Head of caudate nucleus (tissue), 42 donors: ENCODE results near the gene KIR2DL1.
"Not testable (repeated sequence)": the region's sequence is repeated elsewhere in the genome, so short reads cannot be mapped to it uniquely, and the experiment has no call there.

Source experiments
- DNase-seq, 42 donors: peaks; one replicate each; pipeline versions ENCODE4 v3.0.0 to v3.0.0-alpha.2; 2020 to 2021; ENCODE audit warnings: mixed read lengths in 7 of 42
- intact Hi-C: fragments of 100-400 bp; cut with DNase I; formaldehyde crosslinking; loops from one replicate; pipeline ENCODE4 v1.15.0; 2022

The KIR2DL1 gene

DNA sequence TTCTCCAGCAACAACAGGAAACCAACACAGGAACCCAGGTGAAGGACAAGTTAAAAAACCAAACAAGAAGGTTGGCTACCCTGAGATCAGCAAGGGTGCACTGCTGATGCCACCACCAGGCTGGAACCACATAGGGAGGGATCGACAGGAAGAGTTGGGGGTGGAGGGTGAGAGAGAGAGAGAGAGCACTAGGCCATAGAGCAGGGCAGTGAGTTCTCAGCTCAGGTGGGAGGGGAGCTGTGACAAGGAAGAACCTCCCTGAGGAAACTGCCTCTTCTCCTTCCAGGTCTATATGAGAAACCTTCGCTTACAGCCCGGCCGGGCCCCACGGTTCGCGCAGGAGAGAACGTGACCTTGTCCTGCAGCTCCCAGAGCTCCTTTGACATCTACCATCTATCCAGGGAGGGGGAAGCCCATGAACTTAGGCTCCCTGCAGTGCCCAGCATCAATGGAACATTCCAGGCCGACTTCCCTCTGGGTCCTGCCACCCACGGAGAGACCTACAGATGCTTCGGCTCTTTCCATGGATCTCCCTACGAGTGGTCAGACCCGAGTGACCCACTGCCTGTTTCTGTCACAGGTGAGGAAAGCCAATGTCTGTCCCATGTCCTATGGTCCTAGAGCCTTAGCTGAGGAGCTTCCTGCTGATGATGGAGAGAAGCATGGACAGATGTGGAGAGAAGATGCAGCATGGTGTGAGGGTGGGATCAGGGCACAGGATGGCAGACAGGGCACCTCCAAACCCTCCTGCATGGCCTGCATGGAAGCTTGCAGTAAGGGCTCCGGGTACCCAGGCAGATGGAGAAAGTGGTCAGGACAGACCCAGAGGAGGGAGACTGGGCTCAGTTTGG, 36.3 kb downstream of the KIR2DL1 start:
- peak in 1 of 42 donors; percentile 27 for DNase-seq
- intact Hi-C loops: no loop called here

DNA sequence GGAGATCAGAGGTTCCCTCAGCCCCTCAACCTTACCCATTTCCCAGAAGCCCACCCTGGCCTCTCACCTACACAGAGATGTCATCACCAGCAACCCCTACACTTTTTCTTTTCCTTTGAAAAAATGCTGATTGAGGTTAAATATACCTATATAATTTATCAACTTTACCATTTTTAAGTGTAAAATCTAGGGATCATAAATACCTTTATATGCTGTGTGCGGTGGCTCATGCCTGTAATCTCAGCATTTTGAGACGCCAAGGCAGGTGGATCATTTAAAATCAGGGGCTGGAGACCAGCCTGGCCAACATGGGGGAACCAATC, 36.9 kb downstream of the KIR2DL1 start:
- intact Hi-C loops: no loop called here
- DNase-seq: peak in 1 of 42 donors; percentile 7

DNA sequence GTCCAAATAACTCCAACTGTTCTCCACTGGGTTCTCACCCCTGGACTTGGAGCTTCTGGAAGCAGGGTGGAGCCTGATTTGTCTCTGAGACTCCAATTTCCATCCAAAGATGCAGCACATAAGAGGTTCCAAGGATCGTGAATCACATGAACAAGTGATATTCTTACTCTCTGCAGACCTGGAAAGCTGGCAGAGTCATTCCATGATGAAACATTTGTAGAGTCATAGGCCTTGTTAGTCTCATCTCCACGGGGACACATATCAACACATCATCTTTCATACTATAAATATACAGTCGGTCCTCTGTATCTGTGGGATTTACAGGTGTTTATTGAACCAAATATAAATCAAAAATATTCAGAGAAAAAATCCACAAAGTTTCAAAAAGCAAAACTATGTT, 45.0 kb downstream of the KIR2DL1 start:
- intact Hi-C loops: not testable (repeated sequence)
- DNase-seq: peak in 1 of 42 donors; percentile 4

DNA sequence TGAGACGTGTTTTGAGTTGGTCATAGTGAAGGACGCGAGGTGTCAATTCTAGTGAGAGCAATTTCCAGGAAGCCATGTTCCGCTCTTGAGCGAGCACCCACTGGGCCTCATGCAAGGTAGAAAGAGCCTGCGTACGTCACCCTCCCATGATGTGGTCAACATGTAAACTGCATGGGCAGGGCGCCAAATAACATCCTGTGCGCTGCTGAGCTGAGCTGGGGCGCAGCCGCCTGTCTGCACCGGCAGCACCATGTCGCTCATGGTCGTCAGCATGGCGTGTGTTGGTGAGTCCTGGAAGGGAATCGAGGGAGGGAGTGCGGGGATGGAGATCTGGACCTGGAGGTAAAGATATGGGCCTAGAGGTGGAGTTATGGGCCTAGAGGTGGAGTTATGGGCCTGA, 46.7 kb downstream of the KIR2DL1 start, which contains the start of gene KIR3DL1:
Gene KIR3DL1, plus strand, starts transcription at position 218 of the 400 bp plus-strand sequence.
- intact Hi-C loops, DNase-seq: not testable (repeated sequence)

DNA sequence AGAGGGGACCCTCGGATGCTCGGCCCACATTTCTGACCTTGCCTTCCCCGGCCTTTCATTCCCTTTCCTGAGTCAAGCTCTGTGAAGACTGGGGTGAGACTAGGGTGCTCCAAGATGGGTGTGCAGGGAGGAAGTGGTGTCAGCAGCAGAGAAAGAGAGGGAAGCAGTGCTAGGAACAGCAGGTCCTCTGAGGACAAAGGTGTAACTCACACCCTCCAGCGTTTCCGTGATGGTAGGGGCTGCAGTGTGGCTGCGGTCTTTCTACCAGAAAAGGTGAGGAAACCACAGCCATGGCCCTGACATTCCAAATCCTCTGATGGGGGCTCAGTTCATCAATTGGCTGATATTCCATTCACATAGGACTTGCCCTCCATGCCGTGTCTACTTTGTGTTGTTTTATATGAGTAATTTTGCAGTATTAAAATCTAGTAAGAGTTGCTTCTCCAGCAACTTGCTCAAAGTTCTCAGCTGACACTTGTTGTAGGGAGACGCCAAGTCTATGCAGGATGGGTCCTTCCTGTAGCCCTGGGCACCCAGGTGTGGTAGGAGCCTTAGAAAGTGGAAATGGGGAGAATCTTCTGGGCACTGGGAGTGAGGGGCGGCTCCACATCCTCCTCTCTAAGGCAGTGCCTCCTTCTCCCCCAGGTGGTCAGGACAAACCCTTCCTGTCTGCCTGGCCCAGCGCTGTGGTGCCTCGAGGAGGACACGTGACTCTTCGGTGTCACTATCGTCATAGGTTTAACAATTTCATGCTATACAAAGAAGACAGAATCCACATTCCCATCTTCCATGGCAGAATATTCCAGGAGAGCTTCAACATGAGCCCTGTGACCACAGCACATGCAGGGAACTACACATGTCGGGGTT, 48.3 kb downstream of the KIR2DL1 start:
- intact Hi-C loops: no loop called here
- no peak for DNase-seq

DNA sequence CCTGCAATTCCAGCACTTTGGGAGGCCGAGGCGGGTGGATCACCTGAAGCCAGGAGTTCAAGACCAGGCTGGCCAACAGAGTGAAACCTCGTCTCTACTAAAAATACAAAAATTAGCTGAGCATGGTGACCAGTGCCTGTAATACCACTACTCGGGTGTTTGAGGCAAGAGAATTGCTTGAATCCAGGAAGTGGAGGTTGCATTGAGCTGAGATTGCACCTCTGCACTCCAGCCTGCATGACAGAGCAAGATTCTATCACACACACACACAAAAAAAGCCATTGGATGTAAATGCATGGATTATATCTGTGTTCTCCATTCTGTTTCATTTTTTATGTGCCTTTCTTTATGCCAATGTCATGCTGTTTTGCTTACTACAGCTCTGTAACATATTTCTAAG, 54.8 kb downstream of the KIR2DL1 start:
- DNase-seq, intact Hi-C loops: not testable (repeated sequence)

DNA sequence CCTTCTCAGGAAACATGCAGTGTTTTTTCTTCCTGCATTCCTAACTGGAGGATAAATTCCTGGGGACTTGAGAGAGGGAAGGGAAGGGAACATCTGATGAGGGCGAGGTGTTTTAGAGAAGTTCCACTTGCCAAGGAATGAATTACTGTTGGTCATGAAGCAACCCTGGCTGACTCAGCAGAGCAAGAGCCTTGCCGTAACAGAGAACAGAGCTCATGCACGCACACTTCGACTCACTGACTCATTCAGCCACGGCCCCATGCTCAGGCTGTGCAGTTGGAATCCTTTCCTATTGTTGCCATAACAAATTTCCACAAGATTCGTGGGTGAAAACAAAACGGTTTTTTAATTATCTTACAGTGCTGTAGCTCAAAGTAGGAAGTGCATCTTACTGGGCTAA, 55.7 kb downstream of the KIR2DL1 start:
- peak in 5 of 42 donors; percentile 8 to 20 (median 10) for DNase-seq
- intact Hi-C loops: not testable (repeated sequence)

DNA sequence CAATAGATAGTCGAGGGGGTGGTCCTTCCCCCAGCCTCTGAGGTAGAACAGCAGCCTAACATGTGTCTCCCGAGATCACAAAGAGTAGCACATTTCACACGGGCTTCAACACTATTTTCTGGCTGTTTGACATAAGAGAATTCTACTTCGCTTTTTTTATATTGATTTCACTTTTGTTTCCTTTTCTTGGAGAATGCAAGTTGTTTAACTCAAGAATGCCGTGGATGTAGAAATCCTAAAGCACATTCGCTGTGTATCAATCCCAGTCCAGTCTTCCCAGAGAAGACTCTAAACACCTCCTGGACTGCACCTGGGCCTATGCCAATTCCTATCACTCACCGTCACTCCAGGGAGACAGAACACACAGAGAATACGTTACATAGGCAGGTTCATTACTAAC, 58.5 kb downstream of the KIR2DL1 start:
- intact Hi-C loops: not testable (repeated sequence)

DNA sequence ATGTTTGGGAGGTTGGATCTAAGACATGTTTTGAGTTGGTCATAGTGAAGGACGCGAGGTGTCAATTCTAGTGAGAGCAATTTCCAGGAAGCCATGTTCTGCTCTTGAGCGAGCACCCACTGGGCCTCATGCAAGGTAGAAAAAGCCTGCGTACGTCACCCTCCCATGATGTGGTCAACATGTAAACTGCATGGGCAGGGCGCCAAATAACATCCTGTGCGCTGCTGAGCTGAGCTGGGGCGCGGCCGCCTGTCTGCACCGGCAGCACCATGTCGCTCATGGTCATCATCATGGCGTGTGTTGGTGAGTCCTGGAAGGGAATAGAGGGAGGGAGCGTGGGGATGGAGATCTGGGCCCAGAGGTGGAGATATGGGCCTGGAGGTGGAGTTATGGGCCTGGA, 62.9 kb downstream of the KIR2DL1 start, which contains the start of gene KIR2DS4:
Gene KIR2DS4, plus strand, starts transcription at position 181 of the 400 bp plus-strand sequence.
- intact Hi-C loops, DNase-seq: not testable (repeated sequence)

More for the DNA sequence above, 58.5 kb downstream of the KIR2DL1 start:
- not testable (repeated sequence) for DNase-seq
